PC-9 (cell line): ENCODE results near the gene UBA52. TPM values are rescaled to one million over a fixed set of nuclear protein-coding genes. Genes with fewer than 3 reads are reported as not detected.
"Not testable (repeated sequence)": the region's sequence is repeated elsewhere in the genome, so short reads cannot be mapped to it uniquely, and the experiment has no call there.

Source experiments
- BruUV-seq: library from RNA; stranded (reverse); fragments of 400-500 nt; replicated peaks from 2 replicates; lab custom pipeline; 2021; lab: Mats Ljungman, UMichigan
- CTCF ChIA-PET: fragments of 300-600 bp; sonication (Branson Sonifier 250); formaldehyde crosslinking; loops from one replicate; lab custom pipeline; 2022; ENCODE audit warnings: antibody characterized with exemption; lab: Charles Lee
- POLR2A ChIA-PET: fragments of 300-600 bp; sonication (Branson Sonifier 250); formaldehyde crosslinking; loops from one replicate; lab custom pipeline; 2022; ENCODE audit warnings: antibody characterized with exemption; ENCODE audit not compliant: unreplicated experiment; lab: Charles Lee
- DNase-seq, 2 experiments: peaks; one replicate each; pipeline versions ENCODE4 v3.0.0 to v3.0.0-alpha.2; 2015 to 2022; ENCODE audit warnings: mixed read lengths in 1 of 2
- H2AFZ ChIP-seq: fragments of 200-600 bp; sonication (generic); 2 replicates; pipeline ENCODE4 v1.8.1; 2017; ENCODE audit warnings: antibody characterized with exemption
- H3F3A ChIP-seq: fragments of 200-600 bp; sonication (generic); 2 replicates; pipeline ENCODE4 v1.8.1; 2017; ENCODE audit warnings: antibody characterized with exemption, mild to moderate bottlenecking, low read depth; ENCODE audit not compliant: insufficient read depth
- H3K27ac ChIP-seq: fragments of 200-600 bp; sonication (generic); 2 replicates; pipeline ENCODE4 v1.6.1; 2016; ENCODE audit warnings: mixed run types
- H3K27me3 ChIP-seq: fragments of 200-600 bp; sonication (generic); 2 replicates; pipeline ENCODE4 v1.6.1; 2016; ENCODE audit warnings: low read depth, mixed run types; ENCODE audit not compliant: insufficient read depth
- H3K36me3 ChIP-seq: fragments of 200-600 bp; sonication (generic); 2 replicates; pipeline ENCODE4 v1.6.1; 2016; ENCODE audit warnings: low read depth, mixed run types
- H3K4me1 ChIP-seq: fragments of 200-600 bp; sonication (generic); replicated peaks from 2 replicates; pipeline ENCODE4 v1.6.1; 2016; ENCODE audit warnings: mixed run types; ENCODE audit not compliant: insufficient read depth
- H3K4me2 ChIP-seq: fragments of 200-600 bp; sonication (generic); 2 replicates; pipeline ENCODE4 v1.6.1; 2017; ENCODE audit warnings: mixed run types
- H3K4me3 ChIP-seq: fragments of 200-600 bp; sonication (generic); 2 replicates; pipeline ENCODE4 v1.6.1; 2016; ENCODE audit warnings: mixed run types
- H3K79me2 ChIP-seq: fragments of 200-600 bp; sonication (generic); 2 replicates; pipeline ENCODE4 v1.6.1; 2017; ENCODE audit warnings: low read depth, mixed run types
- H3K9me2 ChIP-seq: fragments of 200-600 bp; sonication (generic); 2 replicates; pipeline ENCODE4 v1.8.1; 2017; ENCODE audit warnings: mild to moderate bottlenecking; ENCODE audit not compliant: insufficient read depth
- H3K9me3 ChIP-seq: fragments of 200-600 bp; sonication (generic); 2 replicates; pipeline ENCODE4 v1.8.1; 2016; ENCODE audit warnings: low read depth; ENCODE audit not compliant: insufficient read depth
- H4K20me1 ChIP-seq: fragments of 200-600 bp; sonication (generic); 2 replicates; pipeline ENCODE4 v1.8.1; 2017; ENCODE audit not compliant: insufficient read depth
- EZH2 ChIP-seq: fragments of 200-600 bp; sonication (generic); IDR thresholded peaks from 2 replicates; pipeline ENCODE4 v1.8.0; 2017; ENCODE audit warnings: antibody characterized with exemption, low read depth
- intact Hi-C: fragments of 100-400 bp; cut with micrococcal nuclease; formaldehyde crosslinking; loops from one replicate; pipeline ENCODE4 v1.10.0; 2022; ENCODE audit not compliant: unreplicated experiment
- total RNA-seq: library from RNA; stranded (reverse); gene quantifications from 2 replicates; pipeline ENCODE4 v1.2.3, GENCODE V29; 2021
- TF ChIP-seq, protein P1 (sequence below): fragments of 200-600 bp; sonication (generic); conservative IDR thresholded peaks from 2 replicates; pipeline ENCODE4 v1.6.1; 2017; ENCODE audit warnings: mixed run types, antibody characterized with exemption, mild to moderate bottlenecking, moderate library complexity

The UBA52 gene
- total RNA-seq, 1 experiment from 2014 or later = 1,141 TPM

GRCh38 chr19:18596752-18597157 lies 25.1 kb downstream of the UBA52 start:
- peaks cover 7% of the 10 kb centered on the region; the same call in 1 of the 2 replicates for H3K4me1 ChIP-seq
- POLR2A ChIA-PET = no interaction called here
- no peaks in the 10 kb centered on the region for H3K9me2 ChIP-seq
- CTCF ChIA-PET = no interaction called here
- H3K4me3 ChIP-seq = no peak overlapping the region
- no peaks in the 10 kb centered on the region for H4K20me1 ChIP-seq
- no TSS peak for BruUV-seq
- no peak overlapping the region for H3K27ac ChIP-seq
- H3K36me3 ChIP-seq = no peaks in the 10 kb centered on the region
- no peak for DNase-seq
- H2AFZ ChIP-seq = no peak overlapping the region
- H3F3A ChIP-seq = peaks cover 38% of the 10 kb centered on the region; the same call in 1 of the 2 replicates
- H3K9me3 ChIP-seq = no peaks in the 10 kb centered on the region
- H3K79me2 ChIP-seq = no peaks in the 10 kb centered on the region
- TF ChIP-seq, protein P1, sequence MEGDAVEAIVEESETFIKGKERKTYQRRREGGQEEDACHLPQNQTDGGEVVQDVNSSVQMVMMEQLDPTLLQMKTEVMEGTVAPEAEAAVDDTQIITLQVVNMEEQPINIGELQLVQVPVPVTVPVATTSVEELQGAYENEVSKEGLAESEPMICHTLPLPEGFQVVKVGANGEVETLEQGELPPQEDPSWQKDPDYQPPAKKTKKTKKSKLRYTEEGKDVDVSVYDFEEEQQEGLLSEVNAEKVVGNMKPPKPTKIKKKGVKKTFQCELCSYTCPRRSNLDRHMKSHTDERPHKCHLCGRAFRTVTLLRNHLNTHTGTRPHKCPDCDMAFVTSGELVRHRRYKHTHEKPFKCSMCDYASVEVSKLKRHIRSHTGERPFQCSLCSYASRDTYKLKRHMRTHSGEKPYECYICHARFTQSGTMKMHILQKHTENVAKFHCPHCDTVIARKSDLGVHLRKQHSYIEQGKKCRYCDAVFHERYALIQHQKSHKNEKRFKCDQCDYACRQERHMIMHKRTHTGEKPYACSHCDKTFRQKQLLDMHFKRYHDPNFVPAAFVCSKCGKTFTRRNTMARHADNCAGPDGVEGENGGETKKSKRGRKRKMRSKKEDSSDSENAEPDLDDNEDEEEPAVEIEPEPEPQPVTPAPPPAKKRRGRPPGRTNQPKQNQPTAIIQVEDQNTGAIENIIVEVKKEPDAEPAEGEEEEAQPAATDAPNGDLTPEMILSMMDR = no peak
- no peak for TF ChIP-seq EZH2
- H3K27me3 ChIP-seq = no peaks in the 10 kb centered on the region
- no peak overlapping the region for H3K4me2 ChIP-seq
- intact Hi-C loops = no loop called here

- TF ChIP-seq, protein P1 = no peak
- TF ChIP-seq EZH2 = no peak
- H3K27me3 ChIP-seq = no peaks in the 10 kb centered on the region
- no peak overlapping the region for H3K4me3 ChIP-seq
- H3K27ac ChIP-seq = no peak overlapping the region
- H3K4me1 ChIP-seq = peaks cover 7% of the 10 kb centered on the region; the same call in 1 of the 2 replicates
- DNase-seq = no peak
- H3K79me2 ChIP-seq = no peaks in the 10 kb centered on the region
- H3K9me3 ChIP-seq = no peaks in the 10 kb centered on the region
- peaks cover 33% of the 10 kb centered on the region; the same call in 1 of the 2 replicates for H3F3A ChIP-seq
- H2AFZ ChIP-seq = no peak overlapping the region
- H3K36me3 ChIP-seq = no peaks in the 10 kb centered on the region
- intact Hi-C loops = no loop called here
- no peaks in the 10 kb centered on the region for H4K20me1 ChIP-seq
- ChIA-PET POLR2A (no interaction called here), CTCF (no interaction called here)
- BruUV-seq = no TSS peak
- no peaks in the 10 kb centered on the region for H3K9me2 ChIP-seq
- H3K4me2 ChIP-seq = no peak overlapping the region
Measured at GRCh38 chr19:18597809-18598660, 26.4 kb downstream of the UBA52 start.

- Histone ChIP-seq H3K27me3 (no peaks in the 10 kb centered on the region), H3F3A (peaks cover 36% of the 10 kb centered on the region; the same call in 1 of the 2 replicates), H3K4me2 (no peak overlapping the region), H3K4me3 (no peak overlapping the region), H2AFZ (no peak overlapping the region), H3K9me3 (no peaks in the 10 kb centered on the region), H3K27ac (no peak overlapping the region), H3K36me3 (no peaks in the 10 kb centered on the region), H3K9me2 (no peaks in the 10 kb centered on the region), H3K79me2 (no peaks in the 10 kb centered on the region), H3K4me1 (peaks cover 4% of the 10 kb centered on the region; the same call in 1 of the 2 replicates), H4K20me1 (no peaks in the 10 kb centered on the region)
- no peak for DNase-seq
- no TSS peak for BruUV-seq
- POLR2A ChIA-PET = no interaction called here
- TF ChIP-seq, protein P1 = no peak
- TF ChIP-seq EZH2 = no peak
- intact Hi-C loops = no loop called here
- CTCF ChIA-PET = no interaction called here
Measured at GRCh38 chr19:18599485-18599884, 27.8 kb downstream of the UBA52 start.

- H3K4me2 ChIP-seq, H3K9me2 ChIP-seq, BruUV-seq, H3K36me3 ChIP-seq, H3K9me3 ChIP-seq, DNase-seq, H3K4me1 ChIP-seq, POLR2A ChIA-PET, CTCF ChIA-PET, H3K27ac ChIP-seq, H2AFZ ChIP-seq, H4K20me1 ChIP-seq, H3K4me3 ChIP-seq, H3K79me2 ChIP-seq: not testable (repeated sequence)
- intact Hi-C loops = loop anchor here (10.0 kb wide), 1 partner anchor 164 kb away; no protein-coding TSS in a partner anchor
- Histone ChIP-seq H3K27me3 (peaks cover 13% of the 10 kb centered on the region; the same call in 1 of the 2 replicates), H3F3A (peaks cover 43% of the 10 kb centered on the region; the same call in 1 of the 2 replicates)
Measured at GRCh38 chr19:18600692-18601397, 29.2 kb downstream of the UBA52 start.
